ENCODE data around the gene AKT3.

DNA sequence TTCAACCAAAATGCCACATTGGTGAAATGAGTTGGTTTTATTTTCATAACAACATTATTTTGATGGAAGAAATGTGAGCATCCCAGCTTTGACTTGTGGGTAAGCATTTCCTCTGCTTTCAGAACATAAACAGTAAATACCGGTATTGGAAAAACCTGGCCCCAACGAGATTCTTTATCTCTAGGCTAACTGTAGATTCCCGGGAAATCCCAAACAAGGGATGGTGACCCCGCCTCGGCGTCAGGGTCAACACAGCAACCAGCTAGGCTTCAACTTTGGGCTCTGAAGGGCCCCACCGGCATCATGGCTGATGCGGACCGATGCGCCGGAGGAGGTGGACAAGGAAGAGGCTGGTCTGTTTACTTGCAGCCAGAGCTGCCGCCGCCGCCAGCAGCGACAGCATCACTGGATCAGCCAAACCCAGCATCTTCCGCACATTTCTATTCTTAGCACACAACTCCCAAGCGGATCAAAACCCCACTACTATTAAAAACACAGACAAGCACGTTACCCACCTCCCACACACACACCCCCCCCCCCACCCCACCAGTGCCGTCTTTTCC is 1.1 kb downstream of the AKT3 start:
- no peak for TF ChIP-seq FOSL2 (IDR thresholded peaks at IDR 0.05)
- no peak for TF ChIP-seq FOSL2 (CRISPR knock-in tag; IDR thresholded peaks at IDR 0.05)
- no peak for TF ChIP-seq EP300 (IDR thresholded peaks at IDR 0.05)

Measured in A549 (cell line).